Neural cell (in vitro differentiated cells): ENCODE results near the gene HOXB9. TPM values are rescaled to one million over a fixed set of nuclear protein-coding genes. Genes with fewer than 3 reads are reported as not detected.

Source experiments
- H2AFZ ChIP-seq: fragments of 200-600, 300-800 bp; sonication (generic), shearing (Covaris generic); 2 replicates; pipeline ENCODE4 v1.6.0; 2014; ENCODE audit warnings: low read depth, mild to moderate bottlenecking, antibody characterized with exemption, low read length, moderate library complexity
- H3F3A ChIP-seq: fragments of 200-600 bp; shearing (Covaris generic); 2 replicates; pipeline ENCODE4 v1.6.1; 2016; ENCODE audit warnings: mild to moderate bottlenecking, moderate library complexity, mixed read lengths, antibody characterized with exemption, low read length; ENCODE audit not compliant: insufficient read depth, poor library complexity, severe bottlenecking
- H3K27ac ChIP-seq: fragments of 200-600, 300-800 bp; sonication (generic), shearing (Covaris generic); 2 replicates; pipeline ENCODE4 v1.5.1; 2014; ENCODE audit warnings: mild to moderate bottlenecking, low read length, moderate library complexity
- H3K27me3 ChIP-seq: fragments of 300-800, 200-600 bp; sonication (generic), shearing (Covaris generic); 2 replicates; pipeline ENCODE4 v1.6.0; 2014; ENCODE audit warnings: mild to moderate bottlenecking, low read depth, low read length, moderate library complexity; ENCODE audit not compliant: insufficient read depth
- H3K36me3 ChIP-seq: fragments of 300-800, 200-600 bp; sonication (generic), shearing (Covaris generic); 2 replicates; pipeline ENCODE4 v1.5.1; 2014; ENCODE audit warnings: mild to moderate bottlenecking, antibody characterized with exemption, low read length, moderate library complexity; ENCODE audit not compliant: insufficient read depth
- H3K4me2 ChIP-seq: fragments of 300-800, 200-600 bp; sonication (generic), shearing (Covaris generic); 2 replicates; pipeline ENCODE4 v1.6.0; 2014; ENCODE audit warnings: mild to moderate bottlenecking, low read length
- H3K4me3 ChIP-seq: fragments of 300-800, 200-600 bp; sonication (generic), shearing (Covaris generic); 2 replicates; pipeline ENCODE4 v1.5.1; 2014; ENCODE audit warnings: mild to moderate bottlenecking, low read length, moderate library complexity
- H3K79me2 ChIP-seq: fragments of 200-600 bp; shearing (Covaris generic); replicated peaks from 2 replicates; pipeline ENCODE4 v1.6.0; 2014; ENCODE audit warnings: mild to moderate bottlenecking, low read length, moderate library complexity; ENCODE audit not compliant: insufficient read depth
- H3K9ac ChIP-seq: fragments of 300-800, 200-600 bp; sonication (generic), shearing (Covaris generic); 2 replicates; pipeline ENCODE4 v1.6.1; 2016; ENCODE audit warnings: mild to moderate bottlenecking, low read length, mixed read lengths
- H3K9me2 ChIP-seq: fragments of 200-600 bp; shearing (Covaris generic); 2 replicates; pipeline ENCODE4 v1.6.1; 2016; ENCODE audit warnings: mild to moderate bottlenecking, low read length, mixed read lengths; ENCODE audit not compliant: insufficient read depth
- H3K9me3 ChIP-seq: fragments of 200-600, 300-800 bp; sonication (generic), shearing (Covaris generic); 2 replicates; pipeline ENCODE4 v1.6.1; 2016; ENCODE audit warnings: mild to moderate bottlenecking, mixed run types, low read length, moderate library complexity, mixed read lengths
- H4K20me1 ChIP-seq: fragments of 200-600 bp; shearing (Covaris generic); 2 replicates; pipeline ENCODE4 v1.6.1; 2016; ENCODE audit warnings: mild to moderate bottlenecking, mixed run types; ENCODE audit not compliant: insufficient read depth
- CTCF ChIP-seq: fragments of 450-650 bp; IDR thresholded peaks from 2 replicates; pipeline ENCODE4 v1.5.1; 2014; ENCODE audit warnings: antibody characterized with exemption, mild to moderate bottlenecking, moderate library complexity; ENCODE audit not compliant: poor library complexity, severe bottlenecking
- EP300 ChIP-seq: fragments of 450-650 bp; conservative IDR thresholded peaks from 2 replicates; pipeline ENCODE4 v1.6.1; 2014; ENCODE audit warnings: antibody characterized with exemption, mild to moderate bottlenecking, moderate library complexity; ENCODE audit not compliant: poor library complexity, severe bottlenecking
- EZH2 ChIP-seq: fragments of 200-600, 300-800 bp; shearing (Covaris generic), sonication (generic); IDR thresholded peaks from 2 replicates; pipeline ENCODE4 v1.6.1; 2014; ENCODE audit warnings: antibody characterized with exemption, low read length, borderline replicate concordance, mild to moderate bottlenecking; ENCODE audit not compliant: insufficient read depth, poor library complexity, severe bottlenecking
- MXI1 ChIP-seq: fragments of 450-650 bp; conservative IDR thresholded peaks from 2 replicates; pipeline ENCODE4 v1.6.1; 2014; ENCODE audit warnings: antibody characterized with exemption, mild to moderate bottlenecking; ENCODE audit not compliant: poor library complexity, severe bottlenecking
- POLR2AphosphoS5 ChIP-seq: IDR thresholded peaks from 2 replicates; pipeline ENCODE4 v1.6.1; 2012
- RAD21 ChIP-seq: fragments of 450-650 bp; conservative IDR thresholded peaks from 2 replicates; pipeline ENCODE4 v1.6.1; 2014; ENCODE audit warnings: antibody characterized with exemption, mild to moderate bottlenecking, moderate library complexity
- REST ChIP-seq: IDR thresholded peaks from 2 replicates; pipeline ENCODE4 v1.6.1; 2012; ENCODE audit warnings: borderline replicate concordance
- SMC3 ChIP-seq: fragments of 450-650 bp; conservative IDR thresholded peaks from 2 replicates; pipeline ENCODE4 v1.6.1; 2014; ENCODE audit warnings: antibody characterized with exemption, mild to moderate bottlenecking, moderate library complexity; ENCODE audit not compliant: poor library complexity
- TAF1 ChIP-seq: IDR thresholded peaks from 2 replicates; pipeline ENCODE4 v1.6.1; 2012; ENCODE audit warnings: low read depth
- polyA plus RNA-seq: library from polyadenylated mRNA; depleted of rRNA; stranded (reverse); fragments of >200 nt; gene quantifications from 2 replicates; pipeline ENCODE4 v1.2.3, GENCODE V29; 2014

The HOXB9 gene
- polyA plus RNA-seq, 1 donor from 2014 or later, result not detected

GRCh38 chr17:48639136-48639535 lies 13.0 kb upstream of the HOXB9 start:
- Histone ChIP-seq H3K36me3 (no peaks in the 10 kb centered on the region), H3K4me3 (no peak overlapping the region), H2AFZ (no peak overlapping the region), H3F3A (no peaks in the 10 kb centered on the region), H3K27ac (no peak overlapping the region), H3K27me3 (peaks cover 100% of the 10 kb centered on the region), H3K9me2 (no peaks in the 10 kb centered on the region), H3K4me2 (no peak overlapping the region), H3K9me3 (peaks cover 4% of the 10 kb centered on the region), H3K9ac (no peak overlapping the region), H4K20me1 (no peaks in the 10 kb centered on the region), H3K79me2 (no peaks in the 10 kb centered on the region)
- no peak for TF ChIP-seq EP300
- TF ChIP-seq TAF1, result no peak
- no peak for TF ChIP-seq SMC3
- TF ChIP-seq REST, result no peak
- no peak for TF ChIP-seq RAD21
- TF ChIP-seq CTCF, result no peak
- no peak for TF ChIP-seq EZH2
- no peak for TF ChIP-seq MXI1
- TF ChIP-seq POLR2AphosphoS5, result no peak

- H2AFZ ChIP-seq, result no peak overlapping the region
- H3K9me2 ChIP-seq, result no peaks in the 10 kb centered on the region
- H3K9me3 ChIP-seq, result peaks cover 1% of the 10 kb centered on the region
- H3K79me2 ChIP-seq, result no peaks in the 10 kb centered on the region
- TF ChIP-seq EZH2 (no peak), EP300 (no peak), SMC3 (no peak), REST (no peak), MXI1 (no peak), TAF1 (no peak), POLR2AphosphoS5 (no peak)
- H3K4me3 ChIP-seq, result no peak overlapping the region
- H3K27me3 ChIP-seq, result peaks cover 100% of the 10 kb centered on the region
- no peaks in the 10 kb centered on the region for H4K20me1 ChIP-seq
- H3K27ac ChIP-seq, result no peak overlapping the region
- H3K4me2 ChIP-seq, result no peak overlapping the region
- H3K36me3 ChIP-seq, result no peaks in the 10 kb centered on the region
- no peak overlapping the region for H3K9ac ChIP-seq
- no peaks in the 10 kb centered on the region for H3F3A ChIP-seq
Measured at GRCh38 chr17:48637323-48638260, 11.4 kb upstream of the HOXB9 start.
